Peyer's patch (tissue), 4 donors: ENCODE results near the gene PACSIN2.

ENCODE experiments used
- CTCF ChIP-seq, 6 experiments: fragments of 450-650 bp in 4 of 6; fragments of 200-600 bp in 2 of 6; sonication (generic) in 1 of 6; IDR thresholded peaks; one replicate each; pipeline ENCODE4 v1.5.1; 2017 to 2019; ENCODE audit warnings: antibody characterized with exemption in 6 of 6, mild to moderate bottlenecking in 3 of 6, moderate library complexity in 1 of 6
- POLR2A ChIP-seq, 2 donors: fragments of 450-650 bp; IDR thresholded peaks; one replicate each; pipeline ENCODE4 v1.5.1; 2017; ENCODE audit warnings: antibody characterized with exemption in 2 of 2, mild to moderate bottlenecking in 2 of 2, moderate library complexity in 2 of 2

- TF ChIP-seq CTCF (IDR thresholded peaks at IDR 0.05) (peak in 3 of 6 experiments; percentile 23 to 27 (median 25)), POLR2A (IDR thresholded peaks at IDR 0.05) (no peak)
Observed at GRCh38 chr22:42967933-42968332, 47.0 kb downstream of the PACSIN2 start.
